GM12873 (cell line): ENCODE data around the gene MCTP1.

ENCODE experiments used
- TF ChIP-seq, protein P1 (sequence below): IDR thresholded peaks from 2 replicates; pipeline ENCODE4 v1.5.1; 2012; ENCODE audit warnings: low read depth, mild to moderate bottlenecking, moderate library complexity, low read length, control low read depth; ENCODE audit not compliant: insufficient read depth; ENCODE audit errors: missing control alignments

The MCTP1 gene

GRCh38 chr5:95078868-95079267 lies 206.0 kb downstream of the MCTP1 start:
- TF ChIP-seq, protein P1, sequence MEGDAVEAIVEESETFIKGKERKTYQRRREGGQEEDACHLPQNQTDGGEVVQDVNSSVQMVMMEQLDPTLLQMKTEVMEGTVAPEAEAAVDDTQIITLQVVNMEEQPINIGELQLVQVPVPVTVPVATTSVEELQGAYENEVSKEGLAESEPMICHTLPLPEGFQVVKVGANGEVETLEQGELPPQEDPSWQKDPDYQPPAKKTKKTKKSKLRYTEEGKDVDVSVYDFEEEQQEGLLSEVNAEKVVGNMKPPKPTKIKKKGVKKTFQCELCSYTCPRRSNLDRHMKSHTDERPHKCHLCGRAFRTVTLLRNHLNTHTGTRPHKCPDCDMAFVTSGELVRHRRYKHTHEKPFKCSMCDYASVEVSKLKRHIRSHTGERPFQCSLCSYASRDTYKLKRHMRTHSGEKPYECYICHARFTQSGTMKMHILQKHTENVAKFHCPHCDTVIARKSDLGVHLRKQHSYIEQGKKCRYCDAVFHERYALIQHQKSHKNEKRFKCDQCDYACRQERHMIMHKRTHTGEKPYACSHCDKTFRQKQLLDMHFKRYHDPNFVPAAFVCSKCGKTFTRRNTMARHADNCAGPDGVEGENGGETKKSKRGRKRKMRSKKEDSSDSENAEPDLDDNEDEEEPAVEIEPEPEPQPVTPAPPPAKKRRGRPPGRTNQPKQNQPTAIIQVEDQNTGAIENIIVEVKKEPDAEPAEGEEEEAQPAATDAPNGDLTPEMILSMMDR = no peak

GRCh38 chr5:95076395-95077185 lies 208.3 kb downstream of the MCTP1 start:
- TF ChIP-seq, protein P1 = no peak

GRCh38 chr5:95075111-95075510 lies 209.8 kb downstream of the MCTP1 start:
- TF ChIP-seq, protein P1 = no peak

DNA sequence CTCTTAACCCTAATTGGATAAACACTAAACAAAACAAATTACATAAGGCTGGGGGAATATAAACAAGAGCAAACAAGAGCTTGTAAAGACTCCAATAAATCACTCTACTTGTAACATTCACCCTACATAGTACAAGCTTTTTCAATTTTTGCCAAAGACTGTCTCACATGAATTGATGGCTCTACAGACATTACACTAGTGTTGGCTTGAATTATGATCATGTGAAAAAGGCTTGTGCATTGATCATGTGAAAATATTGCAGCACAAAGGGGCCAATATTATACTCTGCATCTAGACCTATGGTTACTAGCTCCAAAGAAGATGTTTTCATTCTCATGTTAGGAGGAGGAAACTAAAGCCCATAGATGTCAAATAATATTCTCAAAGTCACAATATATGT lies 212.6 kb downstream of the MCTP1 start:
- TF ChIP-seq, protein P1 = no peak

DNA sequence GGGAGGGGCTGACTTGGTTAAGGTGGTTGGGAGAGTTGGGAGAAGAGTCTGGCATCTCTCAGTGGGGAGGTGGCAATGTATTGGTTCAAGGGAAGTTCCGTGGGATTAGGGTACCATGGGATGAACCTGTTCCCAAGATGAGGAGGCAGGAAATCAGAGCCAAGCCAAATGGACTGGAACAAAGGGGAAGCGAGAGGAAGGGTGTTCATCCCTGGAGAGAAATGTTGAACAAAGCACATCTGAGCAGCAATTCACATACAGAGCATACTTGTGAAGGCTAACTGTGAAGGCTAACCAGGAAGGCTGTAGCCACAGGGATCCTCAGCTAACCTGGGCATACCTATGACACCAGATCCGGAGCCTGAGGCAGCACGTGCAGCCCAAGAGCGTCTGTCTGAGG lies 214.0 kb downstream of the MCTP1 start:
- TF ChIP-seq, protein P1 = no peak

- TF ChIP-seq, protein P1 = no peak
Measured at GRCh38 chr5:95070453-95070852, 214.4 kb downstream of the MCTP1 start.

GRCh38 chr5:95069948-95070347 lies 214.9 kb downstream of the MCTP1 start:
- TF ChIP-seq, protein P1 = no peak
